ENCODE results near the gene NCSTN.

- TF ChIP-seq EP300 (IDR thresholded peaks at IDR 0.05) (no peak), CTCF (IDR thresholded peaks at IDR 0.05) (no peak)
These were observed 25.0 kb downstream of the NCSTN start for GRCh38 chr1:160367934-160368923.

All from esophagus muscularis mucosa (tissue), 3 donors.